GM21423 (cell line): Measurements from ENCODE around the gene CCDC92.
A peak's percentile ranks its signal among the peaks of the same experiment; 100 is the strongest.

Source experiments
- ATAC-seq: cut with Tn5 transposase; IDR thresholded peaks from one replicate; pipeline ENCODE4 v1.9.1; 2021; ENCODE audit warnings: mild to moderate bottlenecking, moderate library complexity; ENCODE audit not compliant: unreplicated experiment

Gene CCDC92

GRCh38 chr12:123937707-123938591, 34.7 kb downstream of the CCDC92 start:
- ATAC-seq: peak; percentile 71

DNA sequence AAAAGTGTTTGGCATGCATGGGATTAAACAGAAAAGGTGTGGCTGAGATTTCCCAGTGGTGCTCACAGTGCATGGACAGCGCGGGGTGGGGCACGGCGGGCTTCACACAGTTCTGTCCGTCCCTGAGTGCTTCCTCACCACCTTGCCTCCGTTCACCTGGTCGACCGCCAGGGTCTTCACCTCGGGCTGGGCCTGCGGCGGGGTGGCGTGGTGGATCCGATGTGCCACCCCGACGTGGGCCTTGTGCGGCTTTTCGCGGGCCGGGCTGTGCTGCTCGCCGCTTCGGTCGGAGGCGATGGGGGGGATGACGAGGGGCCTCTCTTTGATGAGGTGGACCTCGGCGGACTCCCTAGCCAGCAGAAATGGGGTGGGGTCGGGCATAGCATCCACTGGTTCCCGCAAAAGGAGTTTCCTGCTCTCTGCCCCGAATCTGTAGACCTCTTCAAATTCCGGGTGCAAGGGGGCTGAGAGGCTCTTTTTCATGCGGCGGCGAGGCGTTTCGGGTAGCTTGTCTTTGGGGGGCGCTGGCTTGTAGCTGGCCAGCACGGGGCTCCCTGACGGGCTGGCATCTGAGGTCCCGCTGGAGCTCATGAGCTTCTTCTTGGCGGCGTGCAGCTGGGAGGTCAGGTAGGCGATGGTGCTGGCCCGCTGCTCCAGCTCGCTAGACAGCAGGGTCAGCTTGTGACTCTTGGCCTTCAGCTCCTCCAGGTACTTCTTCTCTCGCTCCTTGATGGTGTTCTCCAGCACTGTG, 35.5 kb downstream of the CCDC92 start:
- no peak for ATAC-seq

DNA sequence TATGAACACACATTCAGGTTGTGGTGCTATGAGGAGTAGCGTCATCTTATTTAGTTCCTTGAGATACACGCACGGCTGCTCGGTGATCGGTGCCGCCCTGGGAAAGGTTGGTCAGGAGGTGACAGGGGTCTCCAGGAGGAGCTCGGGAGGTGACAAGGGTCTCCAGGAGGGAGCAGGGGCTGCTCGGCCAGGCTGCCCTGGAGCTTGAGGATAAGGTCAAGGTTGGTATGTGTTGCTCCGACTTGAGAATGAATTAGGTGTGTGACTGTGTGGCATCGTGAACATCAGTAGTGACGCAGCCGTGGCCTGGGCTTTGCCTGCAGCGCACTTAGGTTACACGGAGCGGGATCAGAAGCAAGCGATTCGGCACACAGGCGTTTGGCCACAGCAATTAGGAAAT, 36.2 kb downstream of the CCDC92 start:
- ATAC-seq: no peak

- ATAC-seq: no peak
These were observed 36.7 kb downstream of the CCDC92 start for GRCh38 chr12:123935956-123936355.

GRCh38 chr12:123934829-123935228, 37.8 kb downstream of the CCDC92 start:
- no peak for ATAC-seq

DNA sequence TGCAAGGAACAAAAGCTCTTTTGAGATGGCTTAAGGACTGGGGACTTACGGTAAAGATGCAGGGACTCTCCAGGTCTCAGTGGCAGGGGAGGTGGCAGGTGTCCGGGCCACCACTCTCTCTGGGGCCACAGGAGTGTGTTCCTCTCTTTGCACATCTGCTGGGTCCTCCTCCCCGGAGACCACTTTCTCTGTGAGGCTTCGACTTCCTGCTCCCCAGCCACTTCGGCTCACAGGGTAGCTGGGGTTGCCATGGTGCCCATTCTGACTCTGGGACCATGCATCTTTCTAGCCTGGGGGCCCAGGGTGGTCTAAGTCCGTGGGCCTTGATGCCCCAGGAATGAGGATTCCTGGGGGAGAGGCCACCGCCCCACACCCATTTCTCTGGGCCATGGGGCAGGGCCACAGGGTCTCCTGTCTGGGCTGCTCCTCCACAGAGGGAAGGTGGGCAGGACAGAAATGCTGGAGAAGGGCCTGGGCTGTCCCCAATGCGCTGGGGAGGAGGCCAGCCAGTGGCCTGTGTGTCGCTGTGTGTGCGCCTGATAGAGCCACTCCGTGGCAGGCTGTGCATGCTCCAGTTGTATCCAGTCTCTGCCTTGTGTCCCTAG, 38.5 kb downstream of the CCDC92 start:
- ATAC-seq: no peak

GRCh38 chr12:123933214-123933613, 39.4 kb downstream of the CCDC92 start:
- ATAC-seq: no peak

DNA sequence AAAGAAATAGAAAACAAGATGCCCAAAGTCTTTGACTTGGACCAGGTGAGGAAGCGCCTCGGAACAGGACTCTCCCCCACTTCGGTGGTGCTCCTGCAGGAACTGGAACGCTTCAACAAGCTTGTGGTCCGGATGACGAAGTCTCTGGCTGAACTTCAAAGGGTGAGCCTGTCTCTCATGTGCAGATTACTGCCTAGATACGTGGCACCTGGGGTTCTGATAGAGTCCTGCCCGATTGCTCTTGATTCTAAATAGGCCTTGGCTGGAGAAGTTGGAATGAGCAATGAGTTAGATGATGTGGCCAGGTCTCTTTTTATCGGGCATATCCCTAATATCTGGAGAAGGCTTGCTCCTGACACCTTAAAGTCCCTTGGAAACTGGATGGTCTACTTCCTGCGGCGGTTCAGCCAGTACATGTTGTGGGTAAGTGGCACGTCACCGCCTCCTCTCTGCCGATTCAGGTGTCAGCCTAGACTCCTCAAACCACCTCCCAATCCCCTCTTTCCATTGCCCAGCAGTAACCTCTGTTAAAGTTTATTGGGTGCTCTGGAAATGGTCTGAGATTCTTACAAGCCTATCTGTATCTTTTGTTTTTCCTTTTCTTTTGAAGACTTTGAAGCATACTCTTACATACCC, 40.8 kb downstream of the CCDC92 start:
- ATAC-seq: no peak

DNA sequence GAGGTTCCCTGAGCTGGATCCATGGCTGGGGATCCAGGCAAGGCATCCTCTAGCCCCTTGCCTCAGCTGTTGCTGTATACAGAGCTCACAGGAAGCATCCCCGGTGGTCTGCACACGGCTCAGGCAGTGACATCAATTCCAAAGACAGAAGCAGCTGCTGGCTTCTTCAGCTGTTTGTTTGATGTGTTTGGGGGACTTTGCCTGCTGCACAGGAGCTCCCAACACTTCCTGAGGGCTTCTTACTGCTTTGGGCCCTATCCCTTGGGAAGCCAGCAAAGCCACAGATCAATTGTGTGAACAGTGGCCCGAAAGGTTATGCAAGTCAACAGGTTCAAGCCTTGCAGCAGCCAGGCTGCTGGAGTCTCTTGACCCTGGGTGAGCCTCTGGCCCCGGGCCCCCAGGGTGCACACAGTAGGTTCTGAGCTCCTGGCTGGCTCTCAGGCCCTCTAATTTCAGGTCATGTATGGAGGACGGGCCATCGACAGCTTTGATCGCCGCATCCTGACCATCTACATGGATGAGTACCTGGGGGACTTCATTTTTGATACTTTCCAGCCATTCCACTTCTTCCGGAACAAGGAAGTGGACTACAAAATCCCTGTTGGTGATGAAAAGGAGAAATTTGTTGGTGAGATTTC, 42.6 kb downstream of the CCDC92 start:
- ATAC-seq: no peak

DNA sequence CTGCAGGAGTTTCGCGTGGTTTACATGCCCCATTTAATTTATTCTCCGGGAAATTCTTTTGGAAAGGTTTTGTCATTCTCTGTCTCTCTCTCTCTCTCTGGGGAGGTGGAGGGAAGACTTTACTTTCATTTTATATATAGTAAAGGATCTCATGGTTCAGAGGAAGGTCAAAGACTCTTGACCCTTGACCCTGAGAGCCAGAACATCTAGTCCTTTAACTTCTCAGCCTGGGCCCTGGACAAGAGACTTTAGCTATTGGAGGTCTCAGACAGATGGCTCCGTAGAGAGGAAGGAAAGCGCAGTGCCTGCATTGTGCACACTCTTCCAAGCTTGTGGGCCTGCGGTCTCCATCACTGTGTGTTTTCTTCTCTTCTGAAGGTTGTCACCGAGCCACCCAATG, 43.7 kb downstream of the CCDC92 start:
- no peak for ATAC-seq

DNA sequence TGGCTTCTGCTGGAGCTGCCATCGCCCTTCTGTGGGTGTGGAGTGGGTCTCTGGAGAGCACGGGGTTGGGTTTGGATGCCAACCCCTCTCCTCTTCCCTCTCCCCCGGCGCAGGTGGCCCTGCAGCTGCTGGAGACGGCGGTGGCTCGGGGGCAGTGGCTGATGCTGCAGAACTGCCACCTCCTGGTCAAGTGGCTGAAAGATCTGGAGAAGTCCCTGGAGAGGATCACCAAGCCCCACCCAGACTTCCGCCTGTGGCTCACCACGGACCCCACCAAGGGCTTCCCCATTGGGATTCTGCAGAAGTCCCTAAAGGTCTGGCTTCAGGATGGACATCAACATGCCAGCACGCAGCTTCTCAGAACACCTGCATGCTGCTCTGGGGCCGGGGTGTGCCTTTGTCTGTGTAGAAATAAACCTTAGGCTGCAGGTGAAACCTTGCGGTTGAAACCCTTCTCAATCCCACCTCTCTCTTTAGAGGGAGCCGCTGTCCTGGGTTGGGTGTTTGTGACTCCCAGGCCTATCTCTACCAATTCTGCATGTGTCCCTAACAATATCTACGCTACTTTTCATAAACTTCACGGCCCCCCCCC, 44.3 kb downstream of the CCDC92 start:
- no peak for ATAC-seq

GRCh38 chr12:123924539-123924938, 48.1 kb downstream of the CCDC92 start:
- no peak for ATAC-seq

- no peak for ATAC-seq
These were observed 48.7 kb downstream of the CCDC92 start for GRCh38 chr12:123923927-123924326.

DNA sequence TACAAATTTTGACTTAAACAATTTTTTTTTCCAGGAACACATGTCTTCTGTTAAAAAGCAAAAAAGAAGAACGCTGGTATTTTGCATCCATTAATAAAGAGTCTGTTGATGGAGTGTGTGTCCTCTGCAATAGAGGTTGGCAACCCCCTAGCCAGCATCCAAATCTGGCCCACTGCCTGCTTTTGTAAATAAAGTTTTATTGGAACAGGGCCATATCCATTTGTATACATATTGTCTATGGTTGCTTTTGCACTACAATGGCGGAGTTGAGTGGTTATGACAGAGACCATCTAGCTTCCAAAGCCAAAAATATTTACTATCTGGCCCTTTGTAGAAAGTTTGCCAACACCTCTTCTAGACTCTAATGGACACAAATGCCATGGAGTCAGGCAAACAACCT, 49.6 kb downstream of the CCDC92 start:
- ATAC-seq: no peak

DNA sequence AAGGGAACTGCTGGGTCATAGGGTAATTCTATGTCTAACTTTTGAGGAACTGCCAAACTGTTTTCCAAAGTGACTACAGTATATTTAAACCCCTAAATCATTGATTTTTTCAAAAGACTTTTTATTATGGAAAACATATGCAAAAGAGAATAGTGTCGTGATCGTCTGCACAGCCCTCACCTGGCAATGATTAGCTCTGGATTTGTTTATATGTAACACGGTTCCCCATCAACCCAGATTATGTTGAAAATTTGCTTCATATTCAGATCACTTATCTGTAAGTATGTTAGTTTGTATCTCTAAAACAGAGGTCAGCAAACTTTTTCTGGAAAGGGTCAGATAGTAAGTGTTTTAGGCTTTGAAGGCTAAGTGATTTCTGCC, 52.7 kb downstream of the CCDC92 start:
- no peak for ATAC-seq

GRCh38 chr12:123917337-123917850, 55.2 kb downstream of the CCDC92 start:
- no peak for ATAC-seq

GRCh38 chr12:123916729-123917128, 55.9 kb downstream of the CCDC92 start:
- no peak for ATAC-seq

DNA sequence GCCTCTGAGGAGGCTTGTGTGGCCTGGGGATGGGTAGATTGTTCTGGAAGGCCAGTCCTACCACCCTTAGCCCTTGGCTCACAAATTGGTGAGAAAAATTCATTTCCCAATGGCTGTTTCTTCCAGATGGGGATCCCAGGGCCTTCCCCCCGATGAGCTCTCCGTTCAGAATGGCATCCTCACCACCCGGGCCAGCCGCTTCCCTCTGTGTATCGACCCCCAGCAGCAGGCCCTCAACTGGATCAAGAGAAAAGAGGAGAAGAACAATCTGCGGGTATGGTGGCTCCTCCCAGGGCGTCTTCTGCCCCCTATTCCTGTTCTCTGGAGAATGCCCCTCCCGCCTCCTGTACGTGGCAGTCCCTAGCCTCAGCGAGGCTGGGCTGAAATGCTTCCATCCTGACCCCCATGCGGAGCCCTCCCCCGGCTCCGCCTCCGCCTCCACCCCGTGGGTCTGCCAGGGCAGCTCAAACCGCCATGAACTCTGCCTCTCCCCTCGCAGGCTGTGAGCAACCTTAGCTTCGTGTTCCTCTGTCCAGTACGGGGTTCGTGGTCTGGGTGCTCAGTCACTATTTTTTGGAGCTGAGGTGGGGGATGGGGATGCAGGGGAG, 57.8 kb downstream of the CCDC92 start:
- ATAC-seq: no peak

DNA sequence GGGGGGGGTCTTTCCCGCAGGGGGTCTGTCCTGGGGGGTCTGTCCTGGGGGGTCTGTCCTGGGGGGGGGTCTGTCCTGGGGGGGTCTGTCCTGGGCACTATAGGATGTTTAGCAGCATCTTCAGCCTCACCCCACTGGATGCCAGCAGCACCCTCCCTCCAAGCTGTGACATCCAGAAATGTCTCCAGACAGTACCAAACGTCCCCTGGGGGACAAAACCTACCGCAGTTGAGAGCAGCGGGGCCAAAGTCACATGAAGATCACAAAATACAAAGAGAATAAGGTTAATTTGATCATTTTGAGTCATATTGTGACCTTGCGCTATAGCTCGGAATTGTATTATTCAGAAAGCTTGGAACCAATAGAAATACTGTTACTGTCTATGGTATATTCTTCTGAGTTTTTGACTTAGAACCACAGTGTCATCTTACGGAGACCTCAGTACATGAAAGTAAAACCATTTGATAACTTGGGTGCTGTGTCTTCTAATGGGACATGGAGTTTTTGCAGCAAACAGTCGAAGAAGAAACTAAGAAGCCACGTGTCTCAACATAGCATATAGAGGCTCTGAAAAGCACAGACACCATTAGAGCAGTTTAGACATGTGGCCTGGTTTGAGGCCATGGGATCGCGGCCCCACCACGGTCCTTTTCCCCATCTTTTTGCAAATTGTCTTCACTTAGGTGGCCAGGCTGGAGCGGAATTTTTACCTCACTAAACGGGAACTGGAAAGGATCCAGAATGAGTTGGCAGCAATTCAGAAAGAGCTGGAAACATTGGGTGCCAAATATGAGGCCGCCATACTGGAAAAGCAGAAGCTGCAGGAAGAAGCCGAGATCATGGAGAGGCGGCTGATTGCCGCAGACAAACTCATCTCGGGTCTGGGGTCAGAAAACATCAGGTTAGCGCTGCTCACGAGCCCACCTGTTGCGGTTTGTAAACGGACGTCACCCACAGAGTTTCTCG, 59.9 kb downstream of the CCDC92 start:
- no peak for ATAC-seq
